ENCODE measurements around the gene CHRM5.

The CHRM5 gene

DNA sequence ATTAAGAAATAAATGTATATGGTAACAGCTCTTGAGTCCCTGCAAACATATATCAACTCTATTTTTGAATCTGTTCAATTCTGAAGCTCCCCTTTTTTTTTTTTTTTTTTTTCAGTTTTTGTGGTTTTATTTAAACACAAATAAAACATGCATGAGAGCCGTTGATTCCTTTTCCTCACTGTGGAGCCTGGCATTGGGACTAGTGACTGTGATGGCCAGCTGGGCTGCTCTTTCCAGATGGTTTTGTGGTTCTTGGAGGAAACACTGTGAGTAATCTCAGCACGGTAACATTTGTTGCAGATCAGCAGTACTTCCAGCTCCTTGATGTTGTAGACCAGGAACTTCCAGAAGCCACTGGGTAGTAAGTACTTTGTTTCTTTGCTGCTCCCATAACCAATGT, 117.4 kb downstream of the CHRM5 start:
- DNase-seq (ENCODE audit: low read depth in 2 of 2): no peak

DNA sequence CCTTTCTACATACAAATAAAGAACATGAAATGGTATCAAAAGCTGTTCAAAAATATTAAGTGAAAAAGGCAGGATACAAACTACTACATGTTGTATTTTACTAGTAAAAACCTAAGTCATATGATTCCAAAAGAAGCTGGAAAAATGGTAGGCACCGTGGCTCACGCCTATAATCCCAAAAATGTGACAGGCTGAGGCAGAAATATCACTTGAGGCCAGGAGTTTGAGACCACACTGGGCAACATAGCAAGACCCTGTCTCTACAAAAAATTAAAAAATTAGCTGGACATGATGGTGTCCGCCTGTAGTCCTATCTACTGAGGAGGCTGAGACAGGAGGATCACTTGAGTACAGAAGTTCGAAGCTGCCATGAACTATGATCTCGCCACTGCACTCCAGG, 131.6 kb downstream of the CHRM5 start:
- DNase-seq (ENCODE audit: low read depth in 2 of 2): no peak

DNA sequence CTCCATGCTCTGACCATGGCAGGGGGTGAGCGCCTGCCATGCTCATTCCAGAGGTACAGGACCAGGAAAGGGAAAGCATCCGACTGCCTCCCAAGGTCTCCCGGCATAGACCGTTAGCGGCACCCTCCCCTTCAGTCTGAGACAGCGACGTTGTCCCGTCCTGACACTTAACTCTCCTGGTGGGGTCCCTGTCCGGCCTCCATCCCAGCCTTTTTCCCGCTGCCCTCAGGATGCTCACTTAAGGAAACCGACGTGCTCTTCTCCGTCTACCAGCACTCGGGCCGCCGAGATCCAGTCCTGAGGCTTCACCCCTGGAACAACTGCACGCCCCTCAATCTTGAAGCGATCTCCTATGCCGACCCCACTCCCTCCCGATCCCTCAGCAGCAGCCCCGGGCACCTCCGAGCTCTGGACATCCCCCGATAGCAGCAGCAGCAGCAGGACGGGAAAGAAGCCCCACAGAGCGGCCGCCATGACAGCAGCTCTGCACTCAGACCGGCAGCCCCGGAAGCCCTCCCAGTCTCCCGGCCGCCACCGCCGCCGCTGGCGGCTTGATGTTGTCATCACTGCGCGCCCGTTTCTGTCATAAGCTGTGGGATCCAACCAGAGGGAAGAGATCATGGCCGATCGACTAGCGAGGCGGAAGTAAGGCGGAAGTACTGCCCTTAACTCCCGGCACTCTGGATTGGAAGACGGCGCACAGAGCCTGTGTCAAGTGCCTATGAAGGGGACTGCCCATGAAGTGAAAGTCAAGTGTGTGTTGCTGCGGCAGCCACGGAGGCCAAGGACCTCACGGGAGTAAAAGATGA, 133.3 kb downstream of the CHRM5 start, which contains the start of the genes EMC7 and PGBD4:
TSS of gene EMC7 (minus strand) at position 497 of the 809 bp plus-strand sequence. CDS start at position 474, 23 bp downstream.
TSS of gene PGBD4 (plus strand) at position 718 of the 809 bp plus-strand sequence. CDS start 449 bp downstream, outside the sequence.
- peak; percentile 95 to 98 for DNase-seq (ENCODE audit: low read depth in 2 of 2)

DNA sequence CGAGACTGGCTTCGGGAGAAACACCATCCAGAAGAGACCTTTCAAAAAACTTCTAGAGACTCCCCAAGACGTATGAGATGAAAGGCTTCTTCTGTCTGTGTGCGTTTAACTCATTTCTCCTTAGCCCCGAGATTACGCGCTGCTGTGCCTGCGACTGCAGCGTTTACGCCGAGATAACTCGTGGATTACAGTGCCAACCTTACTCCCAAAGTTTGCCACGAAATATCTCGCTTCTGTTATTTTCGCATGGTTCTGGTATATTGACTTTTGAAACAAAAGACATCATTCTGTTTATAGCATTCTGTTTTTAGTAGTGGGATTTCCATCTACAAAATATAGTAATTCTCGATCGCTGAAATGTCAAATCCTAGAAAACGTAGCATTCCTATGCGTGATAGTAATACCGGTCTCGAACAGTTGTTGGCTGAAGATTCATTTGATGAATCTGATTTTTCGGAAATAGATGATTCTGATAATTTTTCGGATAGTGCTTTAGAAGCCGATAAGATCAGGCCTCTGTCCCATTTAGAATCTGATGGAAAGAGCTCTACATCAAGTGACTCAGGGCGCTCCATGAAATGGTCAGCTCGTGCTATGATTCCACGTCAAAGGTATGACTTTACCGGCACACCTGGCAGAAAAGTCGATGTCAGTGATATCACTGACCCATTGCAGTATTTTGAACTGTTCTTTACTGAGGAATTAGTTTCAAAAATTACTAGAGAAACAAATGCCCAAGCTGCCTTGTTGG, 134.1 kb downstream of the CHRM5 start:
- no peak for DNase-seq (ENCODE audit: low read depth in 2 of 2)

DNA sequence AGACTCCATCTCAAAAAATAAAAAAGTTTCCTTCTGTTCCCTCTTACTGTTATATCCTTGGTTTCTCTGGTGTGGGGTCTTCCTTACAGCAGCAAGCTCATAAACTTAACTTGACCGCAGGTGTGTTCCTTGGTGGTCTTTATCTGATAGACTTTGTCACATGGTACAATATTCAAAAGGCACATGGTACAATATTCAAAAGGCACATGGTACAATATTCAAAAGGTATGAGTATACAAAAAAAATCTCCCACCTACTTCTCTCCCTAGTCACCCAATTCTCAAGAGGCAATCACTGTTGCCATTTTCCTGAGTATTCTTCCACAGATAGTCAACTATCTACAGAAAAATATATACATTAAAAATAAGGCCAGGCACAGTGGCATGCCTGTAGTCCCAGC, 138.1 kb downstream of the CHRM5 start:
- DNase-seq (ENCODE audit: low read depth in 2 of 2): no peak

DNA sequence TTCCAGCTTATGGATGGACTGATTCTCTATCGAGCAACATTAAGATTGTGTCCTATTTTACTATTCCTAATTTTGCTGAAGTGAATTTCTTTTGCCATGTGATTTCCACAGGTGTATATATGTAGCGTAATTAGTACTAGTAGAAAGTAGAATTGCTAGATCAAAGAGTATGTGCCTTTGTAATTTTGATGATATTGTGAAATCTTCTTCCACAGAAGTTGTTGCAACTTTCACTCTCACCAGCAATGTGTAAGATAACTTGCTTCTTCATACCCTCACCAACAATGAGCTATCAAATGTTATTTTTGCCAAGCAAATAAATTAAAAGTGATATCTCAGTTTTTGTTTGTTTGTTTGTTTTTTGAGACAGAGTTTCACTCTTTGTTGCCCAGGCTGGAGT, 139.0 kb downstream of the CHRM5 start:
- no peak for DNase-seq (ENCODE audit: low read depth in 2 of 2)

DNA sequence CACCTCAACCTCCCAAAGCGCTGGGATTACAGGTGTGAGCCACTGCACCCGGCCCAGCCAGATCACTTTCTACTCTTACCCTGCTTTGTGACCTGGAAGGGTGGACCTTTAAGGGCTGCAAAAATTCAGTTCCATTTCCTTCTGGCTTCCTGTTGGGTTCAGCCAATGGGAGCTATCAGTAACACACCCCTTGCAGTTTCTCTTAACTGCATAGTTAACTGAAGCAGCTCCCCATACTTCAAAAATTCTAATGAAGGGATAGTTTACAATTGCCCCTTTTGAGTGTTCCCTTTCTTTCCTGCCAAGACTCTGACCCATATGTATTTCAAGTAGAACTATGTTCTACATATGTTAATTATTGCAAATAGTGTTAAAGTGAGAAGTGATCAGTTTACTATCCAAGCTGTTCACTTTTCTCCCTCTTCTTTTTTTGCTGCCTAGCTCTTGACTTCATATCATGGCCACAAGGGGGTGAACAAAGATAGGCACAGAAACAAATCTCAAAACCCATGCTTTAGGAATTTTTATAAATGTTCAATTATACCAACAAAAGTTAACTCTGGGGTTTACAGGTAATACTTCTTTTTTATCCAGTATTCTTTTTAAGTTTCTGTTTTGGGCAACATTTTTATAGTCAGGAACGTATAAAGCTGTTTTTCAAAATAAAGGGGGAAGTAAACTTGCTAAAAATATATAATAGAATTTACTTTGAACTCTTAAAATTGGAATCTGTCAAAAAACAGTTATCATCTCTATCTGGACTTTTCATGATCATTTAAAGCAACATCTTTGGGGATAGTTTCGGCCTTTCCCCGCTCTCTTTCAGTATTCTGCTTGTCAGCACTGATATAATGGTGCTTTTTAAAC, 141.7 kb downstream of the CHRM5 start:
- DNase-seq (ENCODE audit: low read depth in 2 of 2): no peak

DNA sequence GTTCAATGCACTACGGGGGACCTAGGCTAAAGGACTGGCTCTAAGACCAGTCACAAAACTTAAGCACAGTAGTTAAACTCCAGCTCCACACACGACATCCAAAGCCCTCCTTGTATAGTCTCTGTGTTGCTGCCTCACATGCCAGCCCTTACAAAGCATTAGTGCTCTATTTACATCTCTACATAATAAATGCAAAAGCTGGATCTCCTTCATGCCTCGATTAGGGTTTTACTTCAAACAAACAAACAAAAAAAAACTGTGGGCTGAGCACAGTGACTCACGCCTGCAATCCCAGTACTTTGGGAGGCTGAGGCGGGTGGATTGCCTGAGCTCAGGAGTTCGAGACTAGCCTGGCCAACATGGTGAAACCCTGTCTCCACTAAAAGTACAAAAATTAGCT, 143.2 kb downstream of the CHRM5 start:
- DNase-seq (ENCODE audit: low read depth in 2 of 2): no peak

DNA sequence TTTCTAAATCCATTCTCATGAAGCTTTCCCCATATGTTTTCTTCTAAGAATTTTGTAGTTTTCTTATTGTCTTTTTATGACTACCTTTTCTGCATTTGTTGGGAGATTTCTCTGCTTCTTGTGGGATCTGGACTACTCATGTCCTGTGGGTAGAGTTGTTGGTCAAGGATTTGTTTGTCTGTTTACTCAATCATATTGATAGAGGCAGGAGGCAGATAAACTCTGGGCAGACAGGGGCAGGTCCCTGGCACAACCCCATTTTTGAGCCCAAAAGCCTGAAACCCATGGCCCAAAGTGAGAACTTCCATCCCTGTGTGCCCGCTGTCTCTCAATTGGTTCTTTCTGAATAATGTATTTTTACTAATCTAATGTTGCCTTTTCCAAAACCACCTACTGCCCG, 145.9 kb downstream of the CHRM5 start:
- no peak for DNase-seq (ENCODE audit: low read depth in 2 of 2)

DNA sequence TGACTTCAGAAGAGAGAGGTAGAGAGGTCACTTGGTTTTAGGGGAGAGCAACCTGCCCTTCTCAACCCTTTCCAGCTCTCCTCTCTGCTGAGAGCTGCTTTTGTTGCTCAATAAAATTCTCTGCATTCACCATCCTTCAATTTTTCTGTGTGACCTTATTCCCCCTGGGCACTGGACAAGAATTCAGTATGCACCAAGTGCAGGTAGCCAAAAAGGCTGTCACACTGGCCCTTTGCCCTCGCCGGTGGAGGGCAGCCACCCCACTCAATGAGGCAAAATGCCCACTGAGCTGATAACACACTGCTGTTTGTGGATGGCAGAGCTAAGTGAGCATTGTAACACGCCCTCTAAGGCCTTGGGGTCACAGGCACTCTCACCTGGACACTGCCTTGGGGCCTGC, 146.4 kb downstream of the CHRM5 start:
- DNase-seq (ENCODE audit: low read depth in 2 of 2): no peak

DNA sequence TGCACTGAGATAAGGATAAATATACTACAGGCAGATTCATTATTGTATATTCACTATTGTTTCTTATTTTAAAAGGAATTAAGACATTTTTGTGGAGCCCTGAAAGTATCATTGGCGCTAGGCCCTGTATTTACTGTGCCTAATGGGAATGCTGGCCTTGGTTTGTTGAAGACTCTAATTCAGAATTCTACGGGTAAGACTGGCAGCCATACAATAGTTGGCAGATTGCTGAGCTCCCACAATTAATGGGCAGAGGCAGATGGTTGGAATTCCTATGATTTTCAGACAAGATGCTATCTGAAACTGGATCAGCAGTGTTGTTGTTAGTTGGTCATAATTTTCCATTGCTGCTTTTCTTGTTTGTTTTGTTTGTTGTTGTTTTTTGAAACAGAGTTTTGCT, 148.3 kb downstream of the CHRM5 start:
- DNase-seq (ENCODE audit: low read depth in 2 of 2): no peak
